Measurements from ENCODE around the gene RPL10A. TPM values are rescaled to one million over a fixed set of nuclear protein-coding genes. Genes with fewer than 3 reads are reported as not detected.

RPL10A gene
- total and polyA plus RNA-seq, 2 of the 13 experiments (the other 11 are each of a cell fraction or from before 2014, with no cell fraction given): 1,854 to 2,726 TPM

GRCh38 chr6:35427435-35427834, 40.8 kb upstream of the RPL10A start:
- no TSS peak for BruUV-seq (replicated peaks)
- no peak for FAIRE-seq
- Histone ChIP-seq H3K79me2 (ENCODE audit: insufficient read depth, low read length) (no peaks in the 10 kb centered on the region), H3K27me3 (ENCODE audit: control insufficient read depth in 1 of 2, insufficient read depth in 2 of 2, low read length in 2 of 2) (no peaks in the 10 kb centered on the region), H2AFZ (ENCODE audit: low read length) (no peak overlapping the region), H3K4me1 (ENCODE audit: insufficient read depth, low read length) (peaks cover 30% of the 10 kb centered on the region), H3K27ac (ENCODE audit: extremely low read length, insufficient read depth, low read length) (no peak overlapping the region), H4K20me1 (ENCODE audit: insufficient read depth, low read length) (no peaks in the 10 kb centered on the region), H3K9me3 (ENCODE audit: low read length) (peaks cover 9% of the 10 kb centered on the region), H3K4me2 (ENCODE audit: low read depth, low read length) (no peak overlapping the region), H3K36me3 (replicated peaks in 1 of 2; ENCODE audit: control insufficient read depth in 1 of 2, insufficient read depth in 2 of 2, low read length in 2 of 2) (peaks cover 0 to 12% of the 10 kb centered on the region in 2 experiments; a peak in 2 of 5 replicates), H3K4me3 (replicated peaks in 1 of 3; ENCODE audit: insufficient read depth in 1 of 3, low read depth in 2 of 3, low read length in 3 of 3) (no peak overlapping the region), H3K9ac (ENCODE audit: insufficient read depth, low read depth, low read length) (no peak overlapping the region)
- WGBS (ENCODE audit: low lambda C conversion rate): 88% methylated on average over 5 of the region's 5 CpGs
- no peak for DNase-seq (ENCODE audit: low spot score)
- ATAC-seq: peak; percentile 4; the same call in 2 of the 3 replicates
- ChIA-PET CTCF (ENCODE audit: low intra/inter-chr PET ratio, low total read pairs) (no interaction called here), POLR2A (interaction anchor here (1.0 to 2.3 kb wide), 3 partner anchors 8 to 22 kb away, joined by 3 to 13 read pairs (median 7); no protein-coding TSS in a partner anchor)
- intact Hi-C loops (cut with micrococcal nuclease; ENCODE audit: unreplicated experiment): no loop called here
- in situ Hi-C loops (cut with HindIII; ENCODE audit: extremely low pct_ligation_motif_present, low pct_unique_long_range_greater_than_20kb): no loop called here
- no peak for TF ChIP-seq TBX2 (CRISPR knock-in tag; IDR thresholded peaks at IDR 0.05; ENCODE audit: borderline replicate concordance)
- TF ChIP-seq, protein P1, sequence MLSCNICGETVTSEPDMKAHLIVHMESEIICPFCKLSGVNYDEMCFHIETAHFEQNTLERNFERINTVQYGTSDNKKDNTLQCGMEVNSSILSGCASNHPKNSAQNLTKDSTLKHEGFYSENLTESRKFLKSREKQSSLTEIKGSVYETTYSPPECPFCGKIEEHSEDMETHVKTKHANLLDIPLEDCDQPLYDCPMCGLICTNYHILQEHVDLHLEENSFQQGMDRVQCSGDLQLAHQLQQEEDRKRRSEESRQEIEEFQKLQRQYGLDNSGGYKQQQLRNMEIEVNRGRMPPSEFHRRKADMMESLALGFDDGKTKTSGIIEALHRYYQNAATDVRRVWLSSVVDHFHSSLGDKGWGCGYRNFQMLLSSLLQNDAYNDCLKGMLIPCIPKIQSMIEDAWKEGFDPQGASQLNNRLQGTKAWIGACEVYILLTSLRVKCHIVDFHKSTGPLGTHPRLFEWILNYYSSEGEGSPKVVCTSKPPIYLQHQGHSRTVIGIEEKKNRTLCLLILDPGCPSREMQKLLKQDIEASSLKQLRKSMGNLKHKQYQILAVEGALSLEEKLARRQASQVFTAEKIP (CRISPR knock-in tag; IDR thresholded peaks at IDR 0.05; ENCODE audit: borderline replicate concordance): no peak
- no peak for TF ChIP-seq GMEB2 (CRISPR knock-in tag; IDR thresholded peaks at IDR 0.05; ENCODE audit: low read depth)
- TF ChIP-seq ZNF207 (IDR thresholded peaks at IDR 0.05; ENCODE audit: borderline replicate concordance): no peak
- TF ChIP-seq ZNF577 (CRISPR knock-in tag; IDR thresholded peaks at IDR 0.05; ENCODE audit: borderline replicate concordance, low read depth): no peak
- no peak for TF ChIP-seq ZNF607 (CRISPR knock-in tag; IDR thresholded peaks at IDR 0.05; ENCODE audit: borderline replicate concordance)
- TF ChIP-seq ONECUT2 (CRISPR knock-in tag; IDR thresholded peaks at IDR 0.05): no peak
- TF ChIP-seq KAT7 (CRISPR knock-in tag; IDR thresholded peaks at IDR 0.05; ENCODE audit: borderline replicate concordance): no peak
- no peak for TF ChIP-seq SNAI1 (CRISPR knock-in tag; IDR thresholded peaks at IDR 0.05; ENCODE audit: borderline replicate concordance)
- no peak for TF ChIP-seq TRAFD1 (CRISPR knock-in tag; IDR thresholded peaks at IDR 0.05; ENCODE audit: borderline replicate concordance)
- 0 out of 2 replicates have a peak, but pooled peaks have one; percentile 1 for TF ChIP-seq ZNF501 (CRISPR knock-in tag; IDR thresholded peaks at IDR 0.05)
- TF ChIP-seq PAX8 (CRISPR knock-in tag; IDR thresholded peaks at IDR 0.05; ENCODE audit: borderline replicate concordance): no peak
- no peak for TF ChIP-seq ZNF687 (CRISPR knock-in tag; IDR thresholded peaks at IDR 0.05)
- 0 out of 2 replicates have a peak, but pooled peaks have one; percentile 20 for TF ChIP-seq HNRNPL (IDR thresholded peaks at IDR 0.05; ENCODE audit: low read depth, low read length)
